Mucosa of descending colon (tissue), 3 donors: Measurements from ENCODE around the gene PLEKHG4B. TPM values are rescaled to one million over a fixed set of nuclear protein-coding genes. Genes with fewer than 3 reads are reported as not detected.

ENCODE experiments used
- ATAC-seq: fragments of 200-7000 bp; cut with Tn5 transposase; one replicate; pipeline ENCODE4 v1.9.1; 2020; ENCODE audit warnings: mild to moderate bottlenecking, moderate library complexity
- DNase-seq, 3 donors: peaks; one replicate each; pipeline ENCODE4 v3.0.0-alpha.2; 2020
- H3K36me3 ChIP-seq: fragments of 200-600 bp; one replicate; pipeline ENCODE4 v1.8.0; 2021; ENCODE audit warnings: low read depth, mild to moderate bottlenecking
- H3K4me1 ChIP-seq: fragments of 200-600 bp; one replicate; pipeline ENCODE4 v1.8.0; 2021; ENCODE audit warnings: low read depth, mild to moderate bottlenecking
- H3K4me3 ChIP-seq: fragments of 200-600 bp; one replicate; pipeline ENCODE4 v1.8.0; 2021; ENCODE audit warnings: mild to moderate bottlenecking
- H3K9me3 ChIP-seq: fragments of 200-600 bp; one replicate; pipeline ENCODE4 v1.8.0; 2021; ENCODE audit warnings: mild to moderate bottlenecking
- intact Hi-C, 2 donors: fragments of 100-400 bp; cut with DNase I in 1 of 2; cut with micrococcal nuclease in 1 of 2; formaldehyde crosslinking; loops; one replicate each; pipeline versions ENCODE4 v1.11.0 to v1.11.1; 2022; cut with DNase I, micrococcal nuclease
- total RNA-seq, 3 donors: library from RNA; stranded (reverse); fragmentation: NEBNext Ultra II Directional in 2 of 3; extraction: Animal tissue kit (Norgen Biotek cat#: 25700) in 2 of 3; gene quantifications; one replicate each; pipeline versions ENCODE4 v1.2.1 to v1.2.4, GENCODE V29; 2021 to 2023
- TF ChIP-seq, protein P1 (sequence below): fragments of 200-600 bp; IDR thresholded peaks from one replicate; pipeline ENCODE4 v1.8.0; 2022; ENCODE audit warnings: antibody characterized with exemption, mild to moderate bottlenecking
- donor health status: DM: no; HTN: no; CAD: no; lungs with moderate emphysema.
- donor health status: DM: no; HTN: no; CAD: no.
- donor health status: DM: no; HTN: yes; CAD: no.

PLEKHG4B gene
- total RNA-seq, 3 donors from 2014 or later = 0.09 to 3.0 (median 0.36) TPM

DNA sequence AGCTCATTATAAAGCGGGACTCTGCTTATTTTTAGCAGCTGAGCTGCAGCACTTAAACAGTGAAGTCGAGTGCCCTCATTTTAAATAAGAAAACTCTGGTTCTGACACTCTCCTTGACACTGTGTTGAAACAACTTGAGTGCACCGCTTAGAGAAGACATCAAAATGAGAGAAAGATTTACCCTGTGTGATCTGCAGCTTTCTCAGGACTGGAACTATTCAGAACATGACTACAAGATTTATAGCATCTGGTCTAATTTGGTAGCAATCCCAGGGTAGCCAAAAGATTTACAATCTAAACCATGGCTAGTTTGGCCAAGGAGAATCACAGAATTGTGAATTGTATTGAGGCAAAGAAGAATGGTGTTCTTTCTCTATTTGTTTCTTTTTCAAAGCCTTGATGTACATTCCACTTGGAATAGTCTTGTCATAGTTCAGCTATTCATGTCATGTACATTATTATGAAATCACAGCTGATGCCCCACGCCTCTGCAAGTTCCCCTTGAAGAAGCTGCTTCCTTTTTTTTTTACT, 38.7 kb downstream of the PLEKHG4B start:
- intact Hi-C loops = no loop called here
- no peaks in the 10 kb centered on the region for H3K9me3 ChIP-seq
- no peak overlapping the region for H3K4me3 ChIP-seq
- ATAC-seq (no peak), DNase-seq (no peak)
- no peaks in the 10 kb centered on the region for H3K36me3 ChIP-seq
- H3K4me1 ChIP-seq = no peaks in the 10 kb centered on the region
- TF ChIP-seq, protein P1, sequence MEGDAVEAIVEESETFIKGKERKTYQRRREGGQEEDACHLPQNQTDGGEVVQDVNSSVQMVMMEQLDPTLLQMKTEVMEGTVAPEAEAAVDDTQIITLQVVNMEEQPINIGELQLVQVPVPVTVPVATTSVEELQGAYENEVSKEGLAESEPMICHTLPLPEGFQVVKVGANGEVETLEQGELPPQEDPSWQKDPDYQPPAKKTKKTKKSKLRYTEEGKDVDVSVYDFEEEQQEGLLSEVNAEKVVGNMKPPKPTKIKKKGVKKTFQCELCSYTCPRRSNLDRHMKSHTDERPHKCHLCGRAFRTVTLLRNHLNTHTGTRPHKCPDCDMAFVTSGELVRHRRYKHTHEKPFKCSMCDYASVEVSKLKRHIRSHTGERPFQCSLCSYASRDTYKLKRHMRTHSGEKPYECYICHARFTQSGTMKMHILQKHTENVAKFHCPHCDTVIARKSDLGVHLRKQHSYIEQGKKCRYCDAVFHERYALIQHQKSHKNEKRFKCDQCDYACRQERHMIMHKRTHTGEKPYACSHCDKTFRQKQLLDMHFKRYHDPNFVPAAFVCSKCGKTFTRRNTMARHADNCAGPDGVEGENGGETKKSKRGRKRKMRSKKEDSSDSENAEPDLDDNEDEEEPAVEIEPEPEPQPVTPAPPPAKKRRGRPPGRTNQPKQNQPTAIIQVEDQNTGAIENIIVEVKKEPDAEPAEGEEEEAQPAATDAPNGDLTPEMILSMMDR = no peak

DNA sequence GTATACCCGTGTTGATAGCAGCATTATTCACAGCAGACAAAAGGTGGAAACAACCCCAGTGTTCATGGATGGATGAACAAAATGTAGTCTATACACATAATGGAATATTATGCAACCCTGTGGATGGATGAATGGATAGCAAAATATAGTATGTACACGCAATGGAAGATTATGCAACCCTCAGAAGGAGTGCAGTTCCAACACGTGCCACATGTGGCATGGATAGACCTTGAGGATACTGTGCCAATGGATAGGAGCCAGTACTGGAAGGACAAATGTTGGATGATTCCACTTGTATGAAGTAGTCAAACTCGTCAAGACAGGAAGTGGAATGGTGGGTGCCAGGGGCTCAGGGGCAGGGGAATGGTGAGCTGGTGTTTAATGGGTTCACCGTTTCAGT, 44.9 kb downstream of the PLEKHG4B start:
- Histone ChIP-seq H3K4me3 (no peak overlapping the region), H3K36me3 (no peaks in the 10 kb centered on the region), H3K4me1 (no peaks in the 10 kb centered on the region), H3K9me3 (no peaks in the 10 kb centered on the region)
- TF ChIP-seq, protein P1 = no peak
- ATAC-seq (no peak), DNase-seq (no peak)
- intact Hi-C loops = no loop called here

DNA sequence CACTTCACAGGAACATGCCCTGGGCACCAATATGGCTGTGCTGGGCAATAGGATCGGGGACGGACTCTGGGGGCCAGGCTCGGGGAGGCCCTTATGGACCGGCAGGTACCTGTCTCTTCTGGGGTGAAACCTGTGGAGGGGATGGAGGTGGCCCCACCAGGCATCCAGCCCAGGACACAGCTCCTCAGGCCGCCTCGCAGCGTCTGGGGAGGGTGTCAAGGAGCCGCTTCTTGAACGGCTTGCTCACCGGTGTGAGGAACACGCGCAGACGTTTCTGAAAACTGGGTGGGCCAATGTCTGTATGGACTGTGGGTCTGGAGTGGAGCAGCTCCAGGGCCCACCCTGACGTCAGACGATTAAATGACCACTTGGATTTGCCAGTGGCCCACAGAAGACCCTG, 45.8 kb downstream of the PLEKHG4B start:
- intact Hi-C loops = no loop called here
- Histone ChIP-seq H3K9me3 (no peaks in the 10 kb centered on the region), H3K36me3 (no peaks in the 10 kb centered on the region), H3K4me1 (no peaks in the 10 kb centered on the region), H3K4me3 (no peak overlapping the region)
- no peak for DNase-seq
- TF ChIP-seq, protein P1 = no peak
- no peak for ATAC-seq

DNA sequence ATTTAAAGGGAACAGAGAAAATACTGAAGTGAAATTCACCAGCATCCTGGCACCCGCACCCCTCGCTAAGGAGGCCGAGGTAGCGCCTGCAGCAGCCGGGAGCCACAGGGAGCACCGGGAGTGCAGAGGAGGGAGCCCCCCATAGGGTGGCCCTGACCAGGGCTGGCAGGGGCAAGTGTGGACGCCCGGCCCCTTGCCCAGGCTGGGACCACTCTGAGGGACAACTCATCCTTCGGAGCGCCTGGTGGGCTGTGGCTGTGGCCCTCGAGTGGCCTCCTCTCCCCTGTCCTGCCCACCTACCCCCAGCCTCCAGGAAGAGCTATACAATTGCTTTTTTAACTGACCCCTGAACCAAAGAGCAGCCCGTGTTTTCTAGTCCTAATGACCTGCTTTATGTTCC, 47.0 kb downstream of the PLEKHG4B start:
- TF ChIP-seq, protein P1 = no peak
- no peak for ATAC-seq
- intact Hi-C loops = no loop called here

DNA sequence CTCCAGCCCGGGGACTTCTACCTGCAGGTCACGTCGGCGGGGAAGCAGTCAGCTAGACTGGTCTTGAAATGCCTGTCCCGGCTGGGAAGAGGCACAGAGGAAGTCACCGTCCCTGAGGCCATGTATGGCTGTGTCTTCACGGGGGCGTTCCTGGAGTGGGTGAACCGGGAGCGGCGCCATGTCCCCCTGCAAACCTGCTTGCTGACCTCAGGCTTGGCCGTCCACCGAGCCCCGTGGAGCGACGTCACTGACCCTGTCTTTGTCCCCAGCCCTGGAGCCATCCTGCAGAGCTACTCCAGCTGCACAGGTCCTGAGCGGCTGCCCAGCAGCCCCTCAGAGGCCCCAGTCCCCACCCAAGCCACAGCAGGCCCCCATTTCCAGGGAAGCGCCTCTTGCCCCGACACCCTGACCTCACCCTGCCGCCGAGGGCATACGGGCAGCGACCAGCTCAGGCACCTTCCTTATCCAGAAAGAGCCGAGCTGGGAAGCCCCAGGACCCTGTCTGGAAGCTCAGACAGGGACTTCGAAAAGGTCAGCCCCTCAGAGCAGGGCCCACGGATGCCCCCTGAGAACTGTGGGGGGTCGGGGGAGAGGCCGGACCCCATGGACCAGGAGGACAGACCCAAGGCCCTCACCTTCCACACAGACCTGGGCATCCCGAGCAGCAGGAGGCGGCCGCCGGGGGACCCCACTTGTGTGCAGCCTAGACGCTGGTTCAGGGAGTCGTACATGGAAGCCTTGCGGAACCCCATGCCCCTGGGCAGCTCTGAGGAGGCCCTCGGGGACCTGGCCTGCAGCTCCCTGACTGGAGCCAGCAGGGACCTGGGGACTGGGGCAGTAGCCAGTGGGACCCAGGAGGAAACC, 47.8 kb downstream of the PLEKHG4B start:
- TF ChIP-seq, protein P1 = no peak
- DNase-seq = no peak
- ATAC-seq = no peak
- Histone ChIP-seq H3K4me3 (no peak overlapping the region), H3K4me1 (no peaks in the 10 kb centered on the region), H3K9me3 (no peaks in the 10 kb centered on the region), H3K36me3 (no peaks in the 10 kb centered on the region)
- intact Hi-C loops = no loop called here

More for the DNA sequence above, 47.0 kb downstream of the PLEKHG4B start:
- Histone ChIP-seq H3K4me3 (no peak overlapping the region), H3K36me3 (no peaks in the 10 kb centered on the region), H3K9me3 (no peaks in the 10 kb centered on the region), H3K4me1 (no peaks in the 10 kb centered on the region)
- no peak for DNase-seq
